Esophagus squamous epithelium (tissue), 5 donors: Measurements from ENCODE around the gene SECISBP2. TPM values are rescaled to one million over a fixed set of nuclear protein-coding genes. Genes with fewer than 3 reads are reported as not detected.

ENCODE experiments used
- DNase-seq: peaks from one replicate; lab custom pipeline; 2025; lab: John Stamatoyannopoulos, UW
- H3K27ac ChIP-seq, 4 donors: fragments of 200-600 bp; sonication (generic); one replicate each; pipeline ENCODE4 v1.5.1; 2016 to 2019; ENCODE audit warnings: mild to moderate bottlenecking in 1 of 4
- H3K27me3 ChIP-seq, 4 donors: fragments of 200-600 bp; sonication (generic); 1 replicate in 3 of 4; 2 replicates in 1 of 4; pipeline versions ENCODE4 v1.5.1 to v1.6.0; 2017 to 2021; ENCODE audit warnings: antibody characterized with exemption in 1 of 4
- H3K36me3 ChIP-seq, 3 donors: fragments of 200-600 bp; sonication (generic); one replicate each; pipeline ENCODE4 v1.5.1; 2016 to 2019
- H3K4me1 ChIP-seq, 3 donors: fragments of 200-600 bp; sonication (generic); one replicate each; pipeline ENCODE4 v1.5.1; 2017 to 2019
- H3K4me3 ChIP-seq, 4 donors: fragments of 200-600 bp; sonication (generic); 1 replicate in 3 of 4; 2 replicates in 1 of 4; pipeline ENCODE4 v1.5.1; 2016 to 2019; ENCODE audit warnings: mild to moderate bottlenecking in 2 of 4, moderate library complexity in 1 of 4
- H3K9me3 ChIP-seq, 3 donors: fragments of 200-600 bp; sonication (generic); one replicate each; pipeline ENCODE4 v1.5.1; 2016 to 2019
- POLR2A ChIP-seq, 4 donors: fragments of 450-650 bp; IDR thresholded peaks; one replicate each; pipeline ENCODE4 v1.6.1; 2017; ENCODE audit warnings: antibody characterized with exemption in 4 of 4, mild to moderate bottlenecking in 4 of 4, moderate library complexity in 3 of 4
- WGBS, 2 donors: methylation state at CpG; one replicate each; pipeline ENCODE4 v1.1.5; 2018; 5-methylcytosine and 5-hydroxymethylcytosine counted together
- intact Hi-C: fragments of 100-400 bp; cut with DNase I; formaldehyde crosslinking; loops from one replicate; pipeline ENCODE4 v1.15.0; 2022
- total RNA-seq, 4 donors: library from RNA; depleted of rRNA; stranded (reverse); fragments of >200 nt; gene quantifications; one replicate each; pipeline ENCODE4 v1.1.0, GENCODE V29; 2016
- TF ChIP-seq, protein P1 (sequence below), 6 experiments: fragments of 450-650 bp in 4 of 6; fragments of 200-600 bp in 2 of 6; sonication (generic) in 2 of 6; IDR thresholded peaks; one replicate each; pipeline ENCODE4 v1.5.1; 2016 to 2019; ENCODE audit warnings: antibody characterized with exemption in 6 of 6, mild to moderate bottlenecking in 4 of 6, moderate library complexity in 4 of 6
- donor health status: DM: yes; HTN: yes; CAD: no.

SECISBP2 gene
- total RNA-seq, 4 donors from 2014 or later: 23.1 to 50.9 (median 27.7) TPM

DNA sequence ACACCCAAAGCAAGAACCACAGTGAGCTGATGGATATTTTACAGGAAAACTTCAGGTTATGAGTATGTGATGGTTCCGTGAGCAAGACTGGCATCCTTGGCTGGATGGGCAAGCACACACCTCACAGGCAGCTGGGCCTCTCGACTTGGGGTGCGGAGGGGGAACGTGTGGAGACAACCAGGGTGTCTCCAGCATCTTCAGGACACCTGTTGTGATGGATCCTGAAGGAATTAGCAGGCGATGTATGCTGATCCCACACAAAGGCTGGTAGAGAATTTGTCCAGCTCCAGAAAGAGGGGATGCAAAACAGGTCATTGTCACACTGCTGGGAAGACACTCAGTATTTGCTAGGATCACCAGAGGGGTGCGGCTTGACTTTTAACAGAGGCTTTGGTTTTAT, 42.7 kb downstream of the SECISBP2 start:
- no peak for DNase-seq
- intact Hi-C loops: no loop called here
- Histone ChIP-seq H3K36me3 (peaks cover 8 to 80% (median 41%) of the 10 kb centered on the region in 3 donors), H3K27me3 (no peaks in the 10 kb centered on the region), H3K9me3 (no peaks in the 10 kb centered on the region), H3K4me1 (peaks cover 0 to 19% (median 0%) of the 10 kb centered on the region in 3 donors), H3K27ac (no peak overlapping the region), H3K4me3 (no peak overlapping the region)
- TF ChIP-seq POLR2A (IDR thresholded peaks at IDR 0.05): no peak
- TF ChIP-seq, protein P1, sequence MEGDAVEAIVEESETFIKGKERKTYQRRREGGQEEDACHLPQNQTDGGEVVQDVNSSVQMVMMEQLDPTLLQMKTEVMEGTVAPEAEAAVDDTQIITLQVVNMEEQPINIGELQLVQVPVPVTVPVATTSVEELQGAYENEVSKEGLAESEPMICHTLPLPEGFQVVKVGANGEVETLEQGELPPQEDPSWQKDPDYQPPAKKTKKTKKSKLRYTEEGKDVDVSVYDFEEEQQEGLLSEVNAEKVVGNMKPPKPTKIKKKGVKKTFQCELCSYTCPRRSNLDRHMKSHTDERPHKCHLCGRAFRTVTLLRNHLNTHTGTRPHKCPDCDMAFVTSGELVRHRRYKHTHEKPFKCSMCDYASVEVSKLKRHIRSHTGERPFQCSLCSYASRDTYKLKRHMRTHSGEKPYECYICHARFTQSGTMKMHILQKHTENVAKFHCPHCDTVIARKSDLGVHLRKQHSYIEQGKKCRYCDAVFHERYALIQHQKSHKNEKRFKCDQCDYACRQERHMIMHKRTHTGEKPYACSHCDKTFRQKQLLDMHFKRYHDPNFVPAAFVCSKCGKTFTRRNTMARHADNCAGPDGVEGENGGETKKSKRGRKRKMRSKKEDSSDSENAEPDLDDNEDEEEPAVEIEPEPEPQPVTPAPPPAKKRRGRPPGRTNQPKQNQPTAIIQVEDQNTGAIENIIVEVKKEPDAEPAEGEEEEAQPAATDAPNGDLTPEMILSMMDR (IDR thresholded peaks at IDR 0.05): no peak
- WGBS, 2 donors: 78 to 88% methylated on average over 4 to 6 of the region's 6 CpGs

DNA sequence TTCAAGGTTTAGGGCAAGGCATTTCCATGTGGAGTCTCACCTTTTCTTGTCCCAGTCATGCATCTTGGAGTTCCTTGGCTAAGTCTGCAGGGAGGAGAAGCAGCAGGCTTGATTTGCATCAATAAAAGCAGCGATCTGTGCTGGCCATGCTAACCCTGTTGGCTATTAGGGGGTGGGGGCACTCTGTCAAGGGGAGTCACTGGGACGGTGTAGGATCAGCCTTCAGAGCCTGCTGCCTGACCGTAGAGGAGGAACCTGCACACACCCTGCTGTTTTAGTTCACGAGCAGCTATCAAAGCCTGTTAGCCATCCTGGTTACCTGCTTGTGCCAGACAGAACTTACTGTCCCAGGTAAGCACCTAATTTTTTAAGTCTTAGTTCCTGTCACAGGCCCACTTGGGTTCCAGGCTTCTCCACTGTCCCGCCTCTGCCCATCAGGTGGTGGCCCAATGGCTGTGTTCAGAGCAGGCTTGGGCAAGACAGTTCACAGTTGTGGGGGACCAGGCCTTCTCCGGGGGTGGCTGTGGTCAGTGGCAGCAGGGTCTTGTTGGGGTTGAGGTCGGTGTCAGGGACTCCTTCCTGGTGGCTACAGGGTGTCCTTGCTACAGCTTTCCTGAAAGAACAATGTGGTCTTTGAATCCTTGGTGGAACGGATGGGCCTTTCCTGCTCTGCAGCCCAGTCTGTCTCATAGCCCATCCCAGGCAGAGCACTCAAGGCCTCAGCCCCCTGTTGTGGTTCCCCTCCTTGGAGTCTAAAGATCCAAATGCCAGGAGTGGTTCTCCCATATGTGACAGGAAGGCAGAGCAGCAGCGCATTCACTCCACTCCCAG, 43.7 kb downstream of the SECISBP2 start:
- peaks cover 8 to 70% (median 32%) of the 10 kb centered on the region in 3 donors for H3K36me3 ChIP-seq
- no peaks in the 10 kb centered on the region for H3K27me3 ChIP-seq
- H3K9me3 ChIP-seq: no peaks in the 10 kb centered on the region
- peaks cover 0 to 19% (median 0%) of the 10 kb centered on the region in 3 donors for H3K4me1 ChIP-seq
- no peak overlapping the region for H3K4me3 ChIP-seq
- 92 to 94% methylated on average over 2 to 3 of the region's 9 CpGs for WGBS, 2 donors
- no peak overlapping the region for H3K27ac ChIP-seq
- TF ChIP-seq, protein P1 (IDR thresholded peaks at IDR 0.05): no peak
- no peak for TF ChIP-seq POLR2A (IDR thresholded peaks at IDR 0.05)
- intact Hi-C loops: no loop called here
- no peak for DNase-seq

DNA sequence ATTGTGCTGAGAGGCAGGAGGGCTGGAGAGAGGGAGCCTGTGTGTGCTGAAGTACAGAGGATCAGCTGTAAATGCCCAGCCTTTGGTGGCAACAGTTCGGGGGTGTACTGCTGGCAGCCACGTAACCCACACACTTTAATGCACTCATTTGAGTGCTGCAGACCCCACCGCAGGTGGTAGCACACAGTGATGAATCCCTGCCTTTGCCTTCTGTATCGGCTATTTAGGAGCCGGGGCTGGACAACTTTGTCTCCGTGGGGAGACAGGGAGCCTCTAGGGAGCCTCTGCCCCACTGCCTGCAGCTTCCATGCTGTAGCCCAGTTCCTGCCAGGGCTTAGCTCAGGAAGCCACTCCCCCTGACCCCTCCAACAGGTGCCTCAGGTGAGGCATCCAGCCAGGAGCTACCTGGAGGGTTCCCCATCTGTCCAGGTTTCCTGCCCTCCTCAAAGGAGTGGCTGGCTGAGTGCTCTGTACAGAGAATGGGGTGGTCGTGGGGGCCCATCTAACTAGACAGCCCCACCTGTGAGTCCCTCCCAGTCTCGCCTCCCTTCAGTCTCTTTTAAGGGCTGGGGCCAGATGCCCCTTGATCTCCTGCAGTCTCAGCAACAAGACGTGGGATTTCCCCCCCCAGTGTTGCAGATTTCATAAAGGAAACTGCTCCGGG, 44.5 kb downstream of the SECISBP2 start:
- WGBS, 2 donors: 88 to 90% methylated on average over 4 to 7 of the region's 10 CpGs
- no peak for TF ChIP-seq POLR2A (IDR thresholded peaks at IDR 0.05)
- TF ChIP-seq, protein P1 (IDR thresholded peaks at IDR 0.05): no peak
- Histone ChIP-seq H3K4me3 (no peak overlapping the region), H3K36me3 (peaks cover 4 to 63% (median 31%) of the 10 kb centered on the region in 3 donors), H3K27me3 (no peaks in the 10 kb centered on the region), H3K4me1 (peaks cover 0 to 19% (median 0%) of the 10 kb centered on the region in 3 donors), H3K27ac (no peak overlapping the region), H3K9me3 (no peaks in the 10 kb centered on the region)
- intact Hi-C loops: no loop called here
- DNase-seq: no peak

DNA sequence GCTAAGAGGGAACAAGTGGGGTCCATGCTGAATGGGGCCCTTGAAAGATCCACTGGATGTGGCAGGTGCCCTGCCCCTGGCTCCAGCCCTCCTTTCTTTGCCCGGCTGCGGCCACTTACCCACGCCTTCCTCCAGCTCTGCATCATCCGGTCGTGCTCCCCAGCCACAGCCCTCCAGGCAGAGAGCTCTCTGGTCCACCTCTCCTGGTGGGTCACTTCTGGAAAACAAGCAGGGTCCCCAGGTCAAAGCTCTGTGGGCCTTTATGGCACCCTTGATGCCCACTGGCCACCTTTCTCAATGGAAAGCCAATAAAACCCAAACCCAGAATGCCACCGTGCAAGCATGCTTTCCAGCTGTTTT, 45.0 kb downstream of the SECISBP2 start:
- DNase-seq: no peak
- H3K27me3 ChIP-seq: no peaks in the 10 kb centered on the region
- H3K4me1 ChIP-seq: peaks cover 0 to 19% (median 0%) of the 10 kb centered on the region in 3 donors
- peaks cover 4 to 58% (median 28%) of the 10 kb centered on the region in 3 donors for H3K36me3 ChIP-seq
- no peaks in the 10 kb centered on the region for H3K9me3 ChIP-seq
- intact Hi-C loops: no loop called here
- TF ChIP-seq, protein P1 (IDR thresholded peaks at IDR 0.05): no peak
- no peak for TF ChIP-seq POLR2A (IDR thresholded peaks at IDR 0.05)
- no peak overlapping the region for H3K4me3 ChIP-seq
- WGBS, 2 donors: 88 to 89% methylated on average over 6 of the region's 6 CpGs
- H3K27ac ChIP-seq: no peak overlapping the region
